DLD1 (cell line): Measurements from ENCODE around the gene SSH3.

Experiments
- in situ Hi-C: cut with HindIII; loops from 2 replicates; pipeline ENCODE4 v1.10.0; 2017; ENCODE audit warnings: low sequenced_read_pairs

The SSH3 gene

DNA sequence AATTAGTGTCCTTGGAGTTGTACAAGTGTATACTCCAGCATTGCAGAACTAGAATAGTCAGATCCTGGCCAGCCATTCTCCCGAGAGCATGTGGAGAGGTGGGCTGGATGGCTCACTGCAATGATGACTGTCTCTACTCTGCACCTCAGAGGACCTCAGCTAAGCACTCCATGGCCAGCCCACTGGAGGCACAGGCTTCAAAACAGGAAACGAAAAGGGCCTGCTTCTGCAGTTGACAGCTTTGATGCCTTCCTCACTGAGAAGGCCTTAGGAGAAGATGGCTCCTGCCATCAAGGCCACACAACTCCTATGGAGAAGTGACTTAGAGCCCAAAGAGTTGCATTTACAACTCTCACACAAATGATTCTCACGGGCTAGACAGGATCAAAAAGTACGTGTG, 40.9 kb downstream of the SSH3 start:
- in situ Hi-C loops, result loop anchor here (25.0 kb wide), 2 partner anchors 107 to 207 kb away; no protein-coding TSS in a partner anchor

DNA sequence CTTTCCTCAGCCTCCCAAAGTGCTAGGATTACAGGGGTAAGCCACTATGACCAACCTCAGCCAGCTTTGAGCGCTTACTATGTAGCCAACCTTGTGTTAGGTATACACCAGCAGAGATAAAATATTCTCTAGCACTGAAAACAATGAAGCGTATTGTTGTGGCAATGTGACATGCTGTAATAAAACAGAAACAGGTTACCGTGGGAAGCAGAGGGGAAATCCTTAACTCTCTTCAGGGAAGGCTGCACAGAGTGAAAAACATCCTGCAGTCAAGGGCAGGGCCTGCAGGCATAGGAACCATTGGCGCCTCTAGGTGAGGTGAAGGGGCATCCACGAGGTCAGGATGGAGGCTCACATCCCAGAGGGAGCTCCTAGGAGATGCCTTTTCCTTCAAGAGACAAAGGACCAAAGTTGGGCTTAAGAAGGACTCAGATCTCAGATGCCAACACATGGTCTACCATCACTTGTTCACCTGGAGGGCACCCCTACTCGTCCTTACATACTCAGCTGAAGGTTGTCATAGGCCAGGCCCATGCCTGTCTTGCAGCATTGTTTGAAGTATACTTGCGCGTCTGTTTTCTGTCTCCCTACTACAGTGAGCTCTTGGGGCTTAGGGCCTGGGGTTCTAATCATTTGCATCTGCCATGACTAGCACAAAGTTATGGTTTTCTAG, 42.1 kb downstream of the SSH3 start:
- in situ Hi-C loops, result loop anchor here (25.0 kb wide), 2 partner anchors 108 to 208 kb away; no protein-coding TSS in a partner anchor

DNA sequence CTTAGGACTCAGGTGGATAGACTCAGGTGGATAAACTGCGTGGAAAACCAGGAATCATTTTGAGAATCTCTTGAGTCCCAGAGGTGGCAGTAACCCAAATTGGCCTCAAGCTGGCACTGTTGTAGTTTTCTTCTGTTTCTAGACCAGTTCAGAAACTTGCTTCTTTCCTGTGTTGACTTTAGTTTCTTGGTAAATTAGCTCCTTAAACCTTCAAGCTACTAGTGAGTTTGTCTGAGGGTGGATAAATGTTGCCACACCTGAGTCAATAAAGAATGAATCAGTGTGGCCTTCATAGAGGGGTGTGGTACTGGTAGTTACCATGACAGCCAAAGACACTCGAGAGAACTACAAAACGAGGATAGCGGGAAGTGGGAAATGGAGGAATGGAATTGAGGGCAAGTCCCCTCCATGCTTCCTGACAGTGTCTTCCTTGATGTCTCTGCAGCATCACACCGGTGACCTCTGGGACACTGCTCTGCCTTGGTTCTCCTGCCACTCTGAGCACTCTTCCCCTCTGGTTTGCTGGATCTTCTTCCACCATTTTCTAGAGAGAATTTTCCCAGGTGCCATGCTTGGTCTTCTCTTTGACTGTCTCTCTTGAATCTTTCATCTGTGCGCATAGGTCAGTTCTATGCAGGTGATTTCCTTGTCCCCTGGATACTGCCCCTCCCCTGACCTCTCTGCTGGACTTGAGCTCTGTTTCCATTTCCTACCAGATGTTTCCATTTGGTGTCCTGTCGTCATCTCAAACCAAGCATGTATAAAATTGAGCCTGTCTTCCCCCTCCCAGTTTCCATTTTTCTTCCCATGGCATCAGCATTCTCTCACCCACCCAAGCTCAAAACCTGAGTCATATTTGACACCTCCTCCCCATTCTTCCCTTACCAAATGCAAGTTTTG, 42.8 kb downstream of the SSH3 start:
- in situ Hi-C loops, result loop anchor here (25.0 kb wide), 2 partner anchors 109 to 209 kb away; no protein-coding TSS in a partner anchor

- in situ Hi-C loops, result loop anchor here (25.0 kb wide), 2 partner anchors 111 to 211 kb away; no protein-coding TSS in a partner anchor
Observed at GRCh38 chr11:67347964-67348749, 44.8 kb downstream of the SSH3 start.

DNA sequence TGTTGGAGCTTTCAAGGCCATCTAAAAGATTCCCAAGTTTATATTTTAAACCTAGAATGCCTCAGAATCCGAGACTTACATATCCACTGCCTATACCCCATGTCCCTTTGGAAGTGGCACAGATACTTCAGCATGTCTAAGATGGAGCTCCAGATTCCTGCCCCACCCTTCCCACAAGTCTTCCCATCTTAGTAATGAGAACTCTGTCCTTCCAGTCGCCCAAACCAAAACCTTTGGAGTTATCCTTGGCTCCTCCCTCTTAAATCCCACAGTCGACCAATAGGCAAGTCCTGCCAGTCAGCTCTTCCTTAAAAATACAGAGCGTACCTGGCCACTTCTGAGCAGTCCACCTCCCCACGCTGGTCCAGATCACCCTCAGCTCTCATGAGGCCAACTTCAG, 45.7 kb downstream of the SSH3 start:
- in situ Hi-C loops, result loop anchor here (25.0 kb wide), 2 partner anchors 112 to 212 kb away; no protein-coding TSS in a partner anchor

- in situ Hi-C loops, result loop anchor here (25.0 kb wide), 2 partner anchors 112 to 212 kb away; no protein-coding TSS in a partner anchor
Observed at GRCh38 chr11:67349457-67349856, 46.1 kb downstream of the SSH3 start.

GRCh38 chr11:67349928-67350465, 46.7 kb downstream of the SSH3 start:
- in situ Hi-C loops, result loop anchor here (25.0 kb wide), 2 partner anchors 113 to 213 kb away; no protein-coding TSS in a partner anchor

DNA sequence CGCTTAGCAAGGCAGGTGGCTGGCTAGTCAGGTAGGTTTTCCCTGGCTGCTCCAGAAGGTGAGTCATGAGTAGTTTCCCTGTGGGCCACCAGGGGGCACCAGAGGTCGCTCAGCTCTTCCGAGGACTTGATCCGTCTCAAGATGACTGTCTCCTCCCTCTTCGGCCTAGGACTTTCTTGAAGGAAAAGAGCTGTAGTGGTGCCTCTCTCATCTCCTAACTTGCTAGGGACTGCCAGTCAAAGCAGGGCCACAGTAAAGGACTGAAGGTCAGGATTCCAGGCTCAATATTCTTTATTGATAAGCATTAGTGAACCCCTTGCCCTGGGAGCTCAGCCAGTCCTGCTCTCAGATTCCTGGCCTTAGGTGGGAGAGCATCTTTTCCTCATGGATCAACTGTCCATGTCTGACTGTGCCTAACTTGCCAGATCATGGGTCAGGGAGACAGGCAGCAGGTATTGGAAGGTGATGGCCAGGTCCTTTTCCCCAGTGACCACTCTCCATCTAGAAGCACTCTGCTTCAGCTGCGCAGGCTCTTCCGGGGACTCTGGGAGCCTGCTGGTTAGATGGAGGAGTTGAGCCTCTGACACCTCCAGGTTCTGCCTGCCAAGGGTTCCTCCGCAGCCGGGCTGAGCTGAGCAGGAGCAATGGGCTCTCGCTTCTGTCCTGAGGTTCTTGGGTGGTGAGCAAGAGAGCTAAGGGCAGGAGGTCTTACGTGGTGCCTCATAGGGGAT, 48.1 kb downstream of the SSH3 start:
- in situ Hi-C loops, result no loop called here

GRCh38 chr11:67352546-67353316, 49.4 kb downstream of the SSH3 start:
- in situ Hi-C loops, result no loop called here

DNA sequence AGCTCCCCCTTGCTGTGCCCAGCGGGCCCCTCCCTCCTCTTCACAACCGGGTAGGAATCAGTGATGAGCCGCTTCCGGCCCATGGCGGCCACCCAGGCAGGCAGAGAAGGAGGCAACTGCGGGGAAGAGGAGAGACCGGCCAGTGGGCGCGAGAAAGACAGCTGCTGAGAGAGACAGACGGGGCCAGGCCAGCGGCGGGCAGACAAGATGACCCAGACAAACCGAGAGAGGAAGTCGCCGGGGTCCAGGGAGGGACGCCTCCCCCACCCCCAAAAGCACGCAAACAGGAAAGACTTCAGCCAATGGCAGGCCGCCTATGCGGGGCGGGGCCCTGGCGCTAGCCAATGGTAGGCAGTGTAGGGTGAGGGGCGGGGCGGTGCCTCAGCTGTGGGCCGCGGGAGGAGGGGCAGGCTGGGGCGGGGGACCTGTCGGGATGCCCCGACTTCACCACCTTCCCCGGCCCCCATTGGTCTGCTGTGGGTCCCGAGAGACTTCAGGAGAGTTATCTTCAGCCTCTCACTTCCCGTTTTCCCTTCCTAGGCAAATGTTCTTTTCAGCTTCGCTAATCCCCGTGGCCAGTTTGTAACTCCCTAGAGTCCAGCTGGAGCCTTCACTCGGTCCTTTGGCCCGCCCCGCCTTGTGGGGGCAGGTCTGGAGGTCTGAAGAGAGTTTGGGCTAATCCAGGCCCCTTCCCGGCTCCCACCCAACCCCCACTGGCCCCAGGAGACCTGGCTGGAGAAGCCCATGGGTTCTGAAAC, 50.2 kb downstream of the SSH3 start, which contains the start of gene POLD4:
Gene POLD4, minus strand, starts transcription at position 230 of the 758 bp plus-strand sequence. Its CDS starts 147 bp downstream, at position 83.
- in situ Hi-C loops, result no loop called here

DNA sequence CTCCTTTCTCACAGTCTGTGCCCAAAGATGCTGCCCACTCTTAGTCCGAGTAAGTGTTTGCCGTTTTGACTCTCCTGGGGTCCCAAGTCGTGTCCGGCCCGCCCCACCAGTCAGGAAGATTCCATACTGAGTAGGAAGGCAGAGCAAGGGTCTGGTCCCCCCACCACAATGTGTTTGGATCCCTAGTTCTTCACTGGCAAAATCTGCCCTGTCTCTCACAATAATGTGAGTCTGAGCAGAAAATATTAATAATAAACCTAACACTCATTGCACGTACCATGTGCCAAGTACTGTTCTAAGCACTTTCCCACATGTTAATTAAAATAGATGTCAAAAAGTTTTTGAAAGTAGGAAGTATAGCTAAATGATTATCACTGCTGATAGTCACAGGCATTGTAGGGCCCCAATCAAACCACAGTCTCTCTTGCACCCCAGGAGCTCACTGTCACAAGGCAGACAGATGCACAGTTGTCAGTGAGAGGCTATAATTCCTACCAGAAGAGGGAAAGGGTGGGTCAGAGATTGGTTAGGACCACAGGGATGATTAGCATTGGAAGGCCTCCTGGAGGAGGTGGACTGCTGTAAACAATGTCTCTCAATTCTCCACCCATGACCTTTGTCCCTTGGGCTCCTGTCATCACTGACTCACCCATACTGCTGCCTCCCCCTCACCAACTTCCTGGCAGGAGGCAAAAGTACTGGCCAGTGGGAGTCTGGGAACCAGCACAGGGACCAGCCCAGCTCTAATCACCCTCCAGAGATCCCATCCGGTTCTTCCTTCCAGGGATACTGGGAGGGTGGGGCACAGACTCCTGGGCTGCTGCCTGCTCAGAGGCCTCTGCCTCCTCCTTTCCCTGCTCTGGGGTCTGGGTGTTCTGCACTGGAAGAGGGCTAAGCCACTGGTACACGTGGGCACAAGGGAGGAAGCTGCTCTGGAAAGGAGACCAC, 51.0 kb downstream of the SSH3 start:
- in situ Hi-C loops, result no loop called here

GRCh38 chr11:67355023-67355793, 51.9 kb downstream of the SSH3 start:
- in situ Hi-C loops, result no loop called here

DNA sequence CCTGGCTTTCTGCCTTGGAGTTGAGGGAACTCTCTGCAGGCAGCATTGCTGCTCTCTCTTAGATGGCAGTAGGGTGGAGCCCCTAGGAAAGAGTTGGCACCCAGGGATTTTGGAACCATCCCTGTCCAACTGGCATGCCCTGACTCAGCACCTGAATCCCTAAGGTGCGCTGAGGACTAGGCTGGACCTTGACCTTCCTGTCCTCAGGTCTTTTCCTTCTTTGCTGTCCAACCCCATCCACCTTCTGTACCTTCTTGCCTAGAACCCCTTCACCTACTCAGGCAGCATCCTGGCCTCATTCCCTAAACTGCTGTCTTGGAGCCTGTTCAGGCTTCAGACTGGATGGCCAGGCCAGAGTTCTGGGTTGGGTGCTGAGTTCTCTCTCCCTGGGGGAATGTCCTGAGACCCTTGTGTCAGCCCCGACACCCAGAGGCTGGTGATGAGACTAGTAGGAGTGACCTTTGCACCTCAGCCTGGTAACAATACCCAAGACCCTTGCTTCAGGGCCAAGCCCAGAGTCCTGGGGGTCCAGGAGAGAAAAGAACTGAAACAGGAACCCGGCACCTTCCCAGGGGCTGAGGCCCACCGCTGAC, 52.6 kb downstream of the SSH3 start:
- in situ Hi-C loops, result no loop called here

GRCh38 chr11:67356387-67356863, 53.1 kb downstream of the SSH3 start:
- in situ Hi-C loops, result no loop called here

DNA sequence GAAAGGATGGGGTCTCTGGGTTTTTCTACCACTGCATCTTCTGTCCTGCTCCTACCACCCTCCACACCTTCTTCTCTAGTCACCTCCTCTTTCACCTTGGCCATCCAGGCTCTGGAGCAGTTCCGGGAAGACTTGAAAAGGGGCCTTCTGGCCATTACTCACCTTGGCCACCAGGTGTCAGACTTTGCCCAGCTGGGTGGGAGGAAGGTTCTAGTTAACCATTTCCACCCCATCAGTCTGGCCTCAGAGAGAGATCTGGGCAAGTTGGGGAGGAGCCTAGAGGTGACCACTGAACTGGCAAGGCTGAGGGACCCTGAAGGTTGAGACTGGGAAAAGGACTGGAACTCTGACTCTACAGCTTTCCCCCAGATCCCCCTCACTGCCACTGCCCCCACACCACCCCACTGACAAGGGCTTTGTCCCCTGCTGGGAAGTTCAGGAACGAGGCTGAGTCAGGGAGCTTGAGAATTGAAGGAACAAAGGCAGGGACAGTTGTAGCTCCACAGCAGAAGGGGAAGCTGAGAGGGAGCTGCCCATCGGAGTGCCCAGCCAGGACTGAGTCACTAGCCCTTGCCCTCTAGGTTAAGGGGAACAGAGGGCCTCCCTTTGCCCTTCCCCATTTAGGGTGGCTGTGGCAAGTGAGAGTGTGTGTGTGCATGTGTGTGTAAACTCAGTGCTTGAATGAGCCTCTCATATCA, 53.7 kb downstream of the SSH3 start:
- in situ Hi-C loops, result no loop called here
